ENCODE data around the gene CRIM1. TPM values are rescaled to one million over a fixed set of nuclear protein-coding genes. Genes with fewer than 3 reads are reported as not detected.
A peak's percentile ranks its signal among the peaks of the same experiment; 100 is the strongest.
"Not testable (repeated sequence)": the region's sequence is repeated elsewhere in the genome, so short reads cannot be mapped to it uniquely, and the experiment has no call there.

CRIM1 gene
- total RNA-seq, 1 donor from 2014 or later, result 35.3 TPM

- no peak overlapping the region for H3K4me3 ChIP-seq (ENCODE audit: low read depth, low read length)
- H3K36me3 ChIP-seq (ENCODE audit: control insufficient read depth, insufficient read depth, low read length), result no peaks in the 10 kb centered on the region
- no peaks in the 10 kb centered on the region for H3K27me3 ChIP-seq (ENCODE audit: control insufficient read depth, insufficient read depth, low read length)
- peak; percentile 72 for DNase-seq (ENCODE audit: low read depth)
- no peak for FAIRE-seq
- TF ChIP-seq, protein P1, sequence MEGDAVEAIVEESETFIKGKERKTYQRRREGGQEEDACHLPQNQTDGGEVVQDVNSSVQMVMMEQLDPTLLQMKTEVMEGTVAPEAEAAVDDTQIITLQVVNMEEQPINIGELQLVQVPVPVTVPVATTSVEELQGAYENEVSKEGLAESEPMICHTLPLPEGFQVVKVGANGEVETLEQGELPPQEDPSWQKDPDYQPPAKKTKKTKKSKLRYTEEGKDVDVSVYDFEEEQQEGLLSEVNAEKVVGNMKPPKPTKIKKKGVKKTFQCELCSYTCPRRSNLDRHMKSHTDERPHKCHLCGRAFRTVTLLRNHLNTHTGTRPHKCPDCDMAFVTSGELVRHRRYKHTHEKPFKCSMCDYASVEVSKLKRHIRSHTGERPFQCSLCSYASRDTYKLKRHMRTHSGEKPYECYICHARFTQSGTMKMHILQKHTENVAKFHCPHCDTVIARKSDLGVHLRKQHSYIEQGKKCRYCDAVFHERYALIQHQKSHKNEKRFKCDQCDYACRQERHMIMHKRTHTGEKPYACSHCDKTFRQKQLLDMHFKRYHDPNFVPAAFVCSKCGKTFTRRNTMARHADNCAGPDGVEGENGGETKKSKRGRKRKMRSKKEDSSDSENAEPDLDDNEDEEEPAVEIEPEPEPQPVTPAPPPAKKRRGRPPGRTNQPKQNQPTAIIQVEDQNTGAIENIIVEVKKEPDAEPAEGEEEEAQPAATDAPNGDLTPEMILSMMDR (IDR thresholded peaks at IDR 0.05; ENCODE audit: insufficient read depth, low read length, severe bottlenecking), result no peak
Measured at GRCh38 chr2:36360063-36360462, 4.5 kb downstream of the CRIM1 start.

GRCh38 chr2:36360834-36361233, 5.3 kb downstream of the CRIM1 start:
- H3K4me3 ChIP-seq (ENCODE audit: low read depth, low read length), result no peak overlapping the region
- TF ChIP-seq, protein P1 (IDR thresholded peaks at IDR 0.05; ENCODE audit: insufficient read depth, low read length, severe bottlenecking), result no peak
- H3K27me3 ChIP-seq (ENCODE audit: control insufficient read depth, insufficient read depth, low read length), result no peaks in the 10 kb centered on the region
- DNase-seq (ENCODE audit: low read depth) (no peak), FAIRE-seq (no peak)
- no peaks in the 10 kb centered on the region for H3K36me3 ChIP-seq (ENCODE audit: control insufficient read depth, insufficient read depth, low read length)

- FAIRE-seq (no peak), DNase-seq (ENCODE audit: low read depth) (peak; percentile 36)
- Histone ChIP-seq H3K36me3 (ENCODE audit: control insufficient read depth, insufficient read depth, low read length) (no peaks in the 10 kb centered on the region), H3K4me3 (ENCODE audit: low read depth, low read length) (no peak overlapping the region), H3K27me3 (ENCODE audit: control insufficient read depth, insufficient read depth, low read length) (no peaks in the 10 kb centered on the region)
- TF ChIP-seq, protein P1 (IDR thresholded peaks at IDR 0.05; ENCODE audit: insufficient read depth, low read length, severe bottlenecking), result no peak
Measured at GRCh38 chr2:36361396-36361795, 5.8 kb downstream of the CRIM1 start.

DNA sequence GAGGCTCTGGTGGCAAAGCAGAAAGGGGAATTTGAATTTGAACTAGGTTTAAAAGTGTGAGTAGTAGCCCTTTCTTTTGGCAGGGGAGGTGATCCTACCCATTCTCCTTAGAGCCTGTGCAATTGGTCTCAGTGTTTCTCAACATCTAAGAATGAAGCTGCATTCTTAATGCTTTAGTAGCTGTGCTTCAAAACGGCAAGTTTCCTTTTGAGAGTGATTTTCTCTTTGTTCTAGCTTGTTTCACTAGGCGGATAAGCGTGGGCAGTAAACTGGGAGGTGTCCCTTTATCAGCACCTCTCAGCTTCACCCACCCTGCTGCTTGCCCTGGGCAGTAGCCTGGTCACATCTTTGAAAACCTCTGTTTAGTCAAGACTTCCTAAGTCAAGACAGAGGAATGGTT, 6.7 kb downstream of the CRIM1 start:
- Histone ChIP-seq H3K27me3 (ENCODE audit: control insufficient read depth, insufficient read depth, low read length) (no peaks in the 10 kb centered on the region), H3K36me3 (ENCODE audit: control insufficient read depth, insufficient read depth, low read length) (no peaks in the 10 kb centered on the region), H3K4me3 (ENCODE audit: low read depth, low read length) (no peak overlapping the region)
- DNase-seq (ENCODE audit: low read depth) (peak; percentile 93), FAIRE-seq (no peak)
- TF ChIP-seq, protein P1 (IDR thresholded peaks at IDR 0.05; ENCODE audit: insufficient read depth, low read length, severe bottlenecking), result no peak

DNA sequence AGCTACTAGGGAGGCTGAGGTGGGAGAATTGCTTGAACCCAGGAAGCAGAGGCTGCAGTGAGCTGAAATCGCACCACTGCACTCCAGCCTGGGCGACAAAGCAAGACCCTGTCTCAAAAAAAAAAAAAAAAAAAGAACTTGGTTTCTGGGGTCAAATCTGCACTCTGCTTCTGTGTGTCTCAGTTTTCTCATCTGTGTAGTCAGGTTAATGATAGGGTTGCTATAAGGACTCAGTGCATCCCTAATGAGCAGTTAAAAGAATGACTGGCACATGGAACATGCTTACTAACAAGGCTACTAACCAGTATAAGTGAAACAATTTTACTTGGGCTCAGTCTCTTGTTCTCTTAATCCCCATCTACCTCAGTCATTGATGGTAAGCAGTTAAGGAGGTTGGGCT, 7.5 kb downstream of the CRIM1 start:
- not testable (repeated sequence) for FAIRE-seq; H3K27me3 ChIP-seq (ENCODE audit: control insufficient read depth, insufficient read depth, low read length); H3K36me3 ChIP-seq (ENCODE audit: control insufficient read depth, insufficient read depth, low read length); H3K4me3 ChIP-seq (ENCODE audit: low read depth, low read length); DNase-seq (ENCODE audit: low read depth)

GRCh38 chr2:36366491-36367120, 11.0 kb downstream of the CRIM1 start:
- H3K27me3 ChIP-seq (ENCODE audit: control insufficient read depth, insufficient read depth, low read length), result no peaks in the 10 kb centered on the region
- FAIRE-seq, result no peak
- no peak for DNase-seq (ENCODE audit: low read depth)

More at GRCh38 chr2:36366491-36367120, 11.0 kb downstream of the CRIM1 start:
- TF ChIP-seq, protein P1 (IDR thresholded peaks at IDR 0.05; ENCODE audit: insufficient read depth, low read length, severe bottlenecking), result no peak
- H3K4me3 ChIP-seq (ENCODE audit: low read depth, low read length), result no peak overlapping the region
- H3K36me3 ChIP-seq (ENCODE audit: control insufficient read depth, insufficient read depth, low read length), result no peaks in the 10 kb centered on the region

Measured in bronchial epithelial cell (primary cell).